Nucleus accumbens (tissue), 56 donors: ENCODE data around the gene LGI2.
"Not testable (repeated sequence)": the region's sequence is repeated elsewhere in the genome, so short reads cannot be mapped to it uniquely, and the experiment has no call there.

Experiments
- DNase-seq, 56 donors: peaks; one replicate each; lab custom pipeline; 2025; lab: John Stamatoyannopoulos, UW

LGI2 gene

GRCh38 chr4:25030277-25031076 lies at the start of gene LGI2:
LGI2 (minus strand) TSS chr4:25030946; CDS start chr4:25030693, 253 bp downstream.
- DNase-seq = peak in 27 of 56 donors; percentile 7 to 67 (median 26)

- DNase-seq = no peak
These were observed 47.8 kb upstream of the LGI2 start for GRCh38 chr4:25078523-25078922.

- DNase-seq = no peak
These were observed 46.1 kb upstream of the LGI2 start for GRCh38 chr4:25076625-25077398.

GRCh38 chr4:25075851-25076250 lies 45.1 kb upstream of the LGI2 start:
- DNase-seq = peak in 8 of 56 donors; percentile 3 to 22 (median 9)

- DNase-seq = no peak
These were observed 44.4 kb upstream of the LGI2 start for GRCh38 chr4:25075129-25075528.

GRCh38 chr4:25070545-25070944 lies 39.8 kb upstream of the LGI2 start:
- no peak for DNase-seq

- no peak for DNase-seq
These were observed 38.3 kb upstream of the LGI2 start for GRCh38 chr4:25069014-25069413.

- no peak for DNase-seq
These were observed 37.6 kb upstream of the LGI2 start for GRCh38 chr4:25068386-25068785.

GRCh38 chr4:25065932-25066590 lies 35.3 kb upstream of the LGI2 start:
- DNase-seq = no peak

GRCh38 chr4:25065431-25065858 lies 34.7 kb upstream of the LGI2 start:
- DNase-seq = no peak

- not testable (repeated sequence) for DNase-seq
These were observed 33.7 kb upstream of the LGI2 start for GRCh38 chr4:25064447-25064846.

GRCh38 chr4:25063116-25063515 lies 32.4 kb upstream of the LGI2 start:
- no peak for DNase-seq

- DNase-seq = no peak
These were observed 31.4 kb upstream of the LGI2 start for GRCh38 chr4:25062098-25062497.

- no peak for DNase-seq
These were observed 30.9 kb upstream of the LGI2 start for GRCh38 chr4:25061602-25062001.

GRCh38 chr4:25060963-25061340 lies 30.2 kb upstream of the LGI2 start:
- DNase-seq = no peak

- no peak for DNase-seq
These were observed 29.7 kb upstream of the LGI2 start for GRCh38 chr4:25060241-25060962.

- DNase-seq = no peak
These were observed 29.0 kb upstream of the LGI2 start for GRCh38 chr4:25059791-25060190.

GRCh38 chr4:25058796-25059195 lies 28.1 kb upstream of the LGI2 start:
- no peak for DNase-seq

- no peak for DNase-seq
These were observed 26.6 kb upstream of the LGI2 start for GRCh38 chr4:25057299-25057698.

GRCh38 chr4:25052037-25052436 lies 21.3 kb upstream of the LGI2 start:
- not testable (repeated sequence) for DNase-seq

- no peak for DNase-seq
These were observed 20.8 kb upstream of the LGI2 start for GRCh38 chr4:25051534-25051933.
